GM19452 (cell line): ENCODE measurements around the gene TRIM4.

Source experiments
- ATAC-seq: cut with Tn5 transposase; IDR thresholded peaks from one replicate; pipeline ENCODE4 v1.9.1; 2021; ENCODE audit not compliant: unreplicated experiment

TRIM4 gene

DNA sequence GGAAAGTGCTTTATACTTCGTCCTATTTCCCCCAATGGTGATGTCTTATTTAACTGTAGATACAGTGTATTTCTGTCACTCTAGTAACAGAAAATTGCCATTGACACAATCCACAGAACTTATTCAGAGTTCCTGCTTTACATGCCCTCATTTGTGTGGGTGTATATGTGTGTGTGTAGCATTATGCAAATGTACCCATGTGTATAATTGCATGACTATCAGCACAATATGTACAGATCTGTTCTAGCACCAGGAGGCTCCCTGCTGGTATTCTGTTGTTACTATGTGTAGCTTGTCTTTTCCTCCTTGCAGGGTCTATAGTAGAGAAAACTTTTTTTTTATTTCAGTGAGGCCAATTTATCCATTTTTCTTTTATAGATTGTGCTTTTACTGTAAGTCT, 75.0 kb downstream of the TRIM4 start:
- ATAC-seq = no peak

DNA sequence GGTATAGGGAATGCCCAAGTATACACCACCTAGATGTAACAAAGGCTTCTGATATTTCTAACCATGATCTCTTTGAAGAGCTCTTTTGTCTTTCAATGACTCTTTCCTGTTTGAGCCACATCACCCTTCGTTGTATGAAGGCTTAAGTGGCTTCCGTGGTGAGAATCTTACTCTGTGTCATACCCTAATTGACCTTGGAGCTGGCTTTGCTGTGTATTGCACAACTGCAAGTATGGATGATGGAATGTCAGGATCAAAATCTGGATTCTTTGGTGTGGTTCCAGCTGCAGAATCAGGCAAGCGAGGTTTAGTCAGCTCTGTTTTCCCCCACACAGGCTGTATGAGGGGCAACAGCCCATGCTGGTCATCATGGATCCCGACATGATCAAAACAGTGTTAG, 75.5 kb downstream of the TRIM4 start:
- ATAC-seq = no peak

DNA sequence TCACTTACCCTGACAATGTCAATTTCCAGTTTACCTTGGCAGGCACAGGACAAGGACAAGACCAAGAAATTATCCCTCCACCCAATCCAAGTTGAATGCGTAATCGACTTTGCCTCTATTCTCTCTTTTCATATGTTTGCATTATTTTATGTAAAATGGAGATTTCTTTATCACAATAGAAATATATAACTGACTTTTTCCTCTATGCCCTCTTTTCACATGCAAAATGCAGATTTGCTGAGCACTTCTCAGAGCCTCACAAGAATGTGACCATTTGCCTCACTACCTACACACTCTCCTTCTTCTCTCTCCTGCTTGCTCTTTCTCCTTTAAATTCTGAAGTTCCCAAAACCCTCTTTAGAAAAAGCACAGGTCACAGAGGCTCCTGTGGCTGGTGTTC, 76.4 kb downstream of the TRIM4 start:
- ATAC-seq = no peak
